GM23248 (cell line): Measurements from ENCODE around the gene DNAH5. TPM values are rescaled to one million over a fixed set of nuclear protein-coding genes. Genes with fewer than 3 reads are reported as not detected.

Experiments used
- DNase-seq: peaks from one replicate; pipeline ENCODE4 v3.0.0-alpha.2; 2015
- H2AFZ ChIP-seq: fragments of 200-600 bp; sonication (generic); 2 replicates; pipeline ENCODE4 v1.6.1; 2016; ENCODE audit warnings: antibody characterized with exemption
- H3F3A ChIP-seq: fragments of 200-600 bp; sonication (generic); 2 replicates; pipeline ENCODE4 v1.6.1; 2016; ENCODE audit warnings: mild to moderate bottlenecking, antibody characterized with exemption, mixed run types; ENCODE audit not compliant: insufficient read depth
- H3K27ac ChIP-seq: fragments of 200-600 bp; sonication (generic); 2 replicates; pipeline ENCODE4 v1.5.1; 2016; ENCODE audit warnings: mild to moderate bottlenecking
- H3K27me3 ChIP-seq: fragments of 200-600 bp; sonication (generic); replicated peaks from 2 replicates; pipeline ENCODE4 v1.6.1; 2016; ENCODE audit warnings: mild to moderate bottlenecking; ENCODE audit not compliant: insufficient read depth
- H3K36me3 ChIP-seq: fragments of 200-600 bp; sonication (generic); 2 replicates; pipeline ENCODE4 v1.6.1; 2016; ENCODE audit warnings: low read depth, mild to moderate bottlenecking
- H3K4me1 ChIP-seq: fragments of 200-600 bp; sonication (generic); 2 replicates; pipeline ENCODE4 v1.6.1; 2016; ENCODE audit warnings: mild to moderate bottlenecking; ENCODE audit not compliant: insufficient read depth
- H3K4me2 ChIP-seq: fragments of 200-600 bp; sonication (generic); one replicate; pipeline ENCODE4 v1.6.1; 2016; ENCODE audit warnings: mild to moderate bottlenecking; ENCODE audit not compliant: unreplicated experiment
- H3K4me3 ChIP-seq: fragments of 200-600 bp; sonication (generic); 2 replicates; pipeline ENCODE4 v1.5.1; 2016; ENCODE audit warnings: mild to moderate bottlenecking
- H3K79me2 ChIP-seq: fragments of 200-600 bp; sonication (generic); 2 replicates; pipeline ENCODE4 v1.6.1; 2016; ENCODE audit warnings: mild to moderate bottlenecking; ENCODE audit not compliant: insufficient read depth
- H3K9ac ChIP-seq: fragments of 200-600 bp; sonication (generic); 2 replicates; pipeline ENCODE4 v1.6.1; 2016; ENCODE audit warnings: mild to moderate bottlenecking
- H3K9me2 ChIP-seq: fragments of 200-600 bp; sonication (generic); 2 replicates; pipeline ENCODE4 v1.6.1; 2016; ENCODE audit warnings: mixed run types, mild to moderate bottlenecking, moderate library complexity; ENCODE audit not compliant: insufficient read depth
- H3K9me3 ChIP-seq: fragments of 200-600 bp; sonication (generic); one replicate; pipeline ENCODE4 v1.6.1; 2017; ENCODE audit warnings: low read depth
- H4K20me1 ChIP-seq: fragments of 200-600 bp; sonication (generic); 2 replicates; pipeline ENCODE4 v1.6.0; 2016; ENCODE audit not compliant: insufficient read depth
- EZH2 ChIP-seq: fragments of 200-600 bp; sonication (generic); IDR thresholded peaks from 2 replicates; pipeline ENCODE4 v1.6.1; 2018; ENCODE audit warnings: antibody characterized with exemption, mild to moderate bottlenecking; ENCODE audit not compliant: insufficient read depth, poor library complexity, severe bottlenecking
- EZH2phosphoT487 ChIP-seq: fragments of 200-600 bp; sonication (generic); IDR thresholded peaks from 2 replicates; pipeline ENCODE4 v1.6.1; 2018; ENCODE audit warnings: antibody characterized with exemption, moderate library complexity, mild to moderate bottlenecking, low read depth; ENCODE audit not compliant: insufficient read depth
- WGBS, 2 experiments: methylation state at CpG; one replicate each; pipeline ENCODE4 v1.1.6; 2015 to 2017; ENCODE audit warnings: low lambda C conversion rate in 2 of 2, low coverage in 1 of 2; ENCODE audit errors: missing lambda C conversion rate in 2 of 2; 5-methylcytosine and 5-hydroxymethylcytosine counted together
- in situ Hi-C: fragments of 300-500 bp; cut with MboI; formaldehyde crosslinking; loops from 2 replicates; pipeline ENCODE4 v1.15.0; 2020
- polyA plus RNA-seq: library from polyadenylated mRNA; unstranded; fragments of >200 nt; fragmentation: Nextera tagmentation; extraction: Ambion mirVana; gene quantifications from 2 replicates; pipeline ENCODE4 v1.2.1, GENCODE V29; 2016
- total RNA-seq: library from RNA; depleted of rRNA; stranded (reverse); fragments of >200 nt; shearing (Covaris generic); gene quantifications from 2 replicates; pipeline ENCODE4 v1.2.3, GENCODE V29; 2014; rRNA removed

The DNAH5 gene
- total and polyA plus RNA-seq, 2 experiments from 2014 or later, result 1.4 to 1.5 TPM

DNA sequence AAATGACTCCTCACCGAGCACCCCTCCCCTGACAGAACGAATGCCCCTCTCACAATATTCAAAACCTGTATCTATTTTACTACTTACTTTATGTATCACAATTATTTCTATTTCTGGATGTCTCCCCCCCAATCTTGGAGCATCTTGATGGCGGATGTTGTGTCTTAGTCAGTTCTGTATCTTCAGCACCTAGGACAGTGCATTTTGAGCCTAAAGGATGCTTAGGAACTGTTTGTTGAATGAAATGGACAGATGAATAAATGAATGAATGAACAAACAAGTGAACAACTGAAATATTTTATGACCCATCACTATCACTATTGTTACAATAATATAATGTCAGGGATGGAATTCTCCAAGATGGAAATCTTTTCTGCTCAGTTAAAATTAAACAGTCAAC, 295.7 kb downstream of the DNAH5 start:
- in situ Hi-C loops, result no loop called here
- 46 to 57% methylated on average over 3 of the region's 3 CpGs for WGBS, 2 experiments
- H3K9me2 ChIP-seq, result no peaks in the 10 kb centered on the region

DNA sequence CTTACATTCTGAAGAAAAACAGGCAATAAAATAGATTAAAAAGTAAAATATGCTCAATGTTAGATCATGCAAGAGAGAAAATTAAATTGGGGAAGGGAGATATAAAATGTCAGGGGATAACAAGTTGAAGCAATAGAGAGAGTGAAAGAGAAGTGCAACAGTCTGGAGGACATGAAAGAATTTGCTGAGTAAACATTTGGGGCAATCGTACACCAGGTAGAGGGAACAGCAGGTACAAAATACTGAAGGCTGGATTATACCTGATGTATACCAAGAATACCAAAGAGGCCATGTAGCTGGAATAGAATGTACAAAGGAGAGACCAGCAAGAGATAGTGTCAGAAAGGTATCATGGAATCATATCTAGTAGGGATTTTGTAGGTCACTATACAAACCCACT, 300.8 kb downstream of the DNAH5 start:
- in situ Hi-C loops, result no loop called here
- Histone ChIP-seq H3K27ac (no peak overlapping the region), H3K9me3 (no peaks in the 10 kb centered on the region), H3K9ac (no peak overlapping the region), H4K20me1 (no peaks in the 10 kb centered on the region), H3K36me3 (no peaks in the 10 kb centered on the region), H3K4me1 (no peaks in the 10 kb centered on the region), H3K4me3 (no peak overlapping the region), H3F3A (no peaks in the 10 kb centered on the region), H3K9me2 (no peaks in the 10 kb centered on the region), H3K79me2 (no peaks in the 10 kb centered on the region), H3K4me2 (no peak overlapping the region), H3K27me3 (no peaks in the 10 kb centered on the region), H2AFZ (no peak overlapping the region)
- WGBS, 2 experiments, result 53 to 60% methylated on average over 1 of the region's 1 CpG
- DNase-seq, result no peak
- TF ChIP-seq EZH2, result no peak
- no peak for TF ChIP-seq EZH2phosphoT487

More for the DNA sequence above, 295.7 kb downstream of the DNAH5 start:
- Histone ChIP-seq H3K4me1 (no peaks in the 10 kb centered on the region), H3K4me3 (no peak overlapping the region), H4K20me1 (no peaks in the 10 kb centered on the region), H3K4me2 (no peak overlapping the region), H3K9me3 (no peaks in the 10 kb centered on the region), H2AFZ (no peak overlapping the region), H3F3A (no peaks in the 10 kb centered on the region), H3K36me3 (no peaks in the 10 kb centered on the region), H3K27ac (no peak overlapping the region), H3K79me2 (no peaks in the 10 kb centered on the region), H3K9ac (no peak overlapping the region), H3K27me3 (no peaks in the 10 kb centered on the region)
- peak; percentile 30 for DNase-seq
- TF ChIP-seq EZH2phosphoT487 (no peak), EZH2 (no peak)

DNA sequence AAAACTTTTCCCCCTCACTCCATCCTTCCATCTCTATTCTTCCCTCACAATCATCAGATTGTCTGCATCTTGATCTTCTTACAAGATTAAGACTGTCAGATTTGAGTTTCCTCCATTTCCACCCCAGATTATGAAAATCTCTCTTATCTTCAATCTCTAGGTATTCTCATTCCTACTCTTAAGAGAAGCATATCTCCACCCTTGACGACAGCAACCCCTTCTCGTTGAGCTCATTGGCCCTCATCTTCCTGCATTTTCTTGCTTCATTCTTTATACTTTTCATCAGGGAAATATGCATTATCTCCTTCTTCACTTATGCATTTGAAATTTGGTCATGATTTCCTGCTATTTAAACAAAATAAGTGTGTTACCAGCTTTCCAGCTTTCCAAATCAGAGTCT, 301.3 kb downstream of the DNAH5 start:
- no peaks in the 10 kb centered on the region for H3K27me3 ChIP-seq
- no peaks in the 10 kb centered on the region for H3K4me1 ChIP-seq
- no peaks in the 10 kb centered on the region for H3F3A ChIP-seq
- no peaks in the 10 kb centered on the region for H3K9me3 ChIP-seq
- DNase-seq, result no peak
- H3K9ac ChIP-seq, result no peak overlapping the region
- H3K9me2 ChIP-seq, result no peaks in the 10 kb centered on the region
- H3K36me3 ChIP-seq, result no peaks in the 10 kb centered on the region
- H3K79me2 ChIP-seq, result no peaks in the 10 kb centered on the region
- no peak overlapping the region for H3K27ac ChIP-seq
- in situ Hi-C loops, result no loop called here
- no peak for TF ChIP-seq EZH2phosphoT487
- TF ChIP-seq EZH2, result no peak
- H3K4me2 ChIP-seq, result no peak overlapping the region
- 46 to 65% methylated on average over 2 of the region's 2 CpGs for WGBS, 2 experiments
- no peaks in the 10 kb centered on the region for H4K20me1 ChIP-seq
- H3K4me3 ChIP-seq, result no peak overlapping the region
- no peak overlapping the region for H2AFZ ChIP-seq

Other genes starting within 250 kb of the DNAH5 start
- 171 and 198 TPM in 2 replicates for gene TRIO, start 198.7 kb upstream of the DNAH5 start, total RNA-seq
- 19.0 and 28.1 TPM in 2 replicates for gene TRIO, start 198.7 kb upstream of the DNAH5 start, polyA plus RNA-seq